A673 (cell line): Measurements from ENCODE around the gene NMNAT1.

Experiments
- CTCF ChIP-seq: fragments of 300-800, 200-600 bp; sonication (generic); conservative IDR thresholded peaks from 2 replicates; pipeline ENCODE4 v1.5.1; 2017; ENCODE audit warnings: low read depth, mild to moderate bottlenecking, antibody characterized with exemption, low read length, moderate library complexity, mixed read lengths
- EZH2 ChIP-seq: fragments of 200-600 bp; sonication (generic); IDR thresholded peaks from 2 replicates; pipeline ENCODE4 v1.6.1; 2017; ENCODE audit warnings: borderline replicate concordance, low read depth, mild to moderate bottlenecking, mixed read lengths, antibody characterized with exemption, low read length; ENCODE audit not compliant: poor library complexity, severe bottlenecking

DNA sequence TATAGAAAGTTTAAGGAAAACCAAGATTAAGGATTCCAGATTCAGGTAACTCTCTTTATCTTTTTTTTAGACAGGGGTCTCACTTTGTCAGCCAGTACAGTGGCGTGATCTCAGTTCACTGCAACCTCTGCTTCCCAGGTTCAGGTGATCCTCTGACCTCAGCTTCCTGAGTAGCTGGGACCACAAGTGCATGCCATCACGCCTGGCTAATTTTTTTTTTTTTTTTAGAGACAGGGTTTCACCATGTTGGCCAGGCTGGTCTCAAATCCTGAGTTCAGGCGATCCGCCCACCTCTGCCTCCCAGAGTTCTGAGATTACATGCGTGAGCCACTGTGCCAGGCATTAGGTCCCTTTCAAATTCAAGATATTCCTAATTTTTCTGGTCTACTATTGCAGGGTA is 16.0 kb upstream of the NMNAT1 start:
- TF ChIP-seq CTCF: no peak
- TF ChIP-seq EZH2: no peak
